Panc1 (cell line): ENCODE results near the gene ANKRD13D. TPM values are rescaled to one million over a fixed set of nuclear protein-coding genes. Genes with fewer than 3 reads are reported as not detected.

ENCODE experiments used
- ATAC-seq: fragments of 200-7000 bp; cut with Tn5 transposase; 2 replicates; pipeline ENCODE4 v1.9.1; 2020; ENCODE audit warnings: mild to moderate bottlenecking, moderate library complexity
- BruUV-seq: library from RNA; stranded (reverse); fragments of 400-500 nt; replicated peaks from 2 replicates; lab custom pipeline; 2021; lab: Mats Ljungman, UMichigan
- CTCF ChIA-PET: fragments of 300-600 bp; sonication (Branson Sonifier 250); formaldehyde crosslinking; loops from one replicate; lab custom pipeline; 2022; ENCODE audit warnings: antibody characterized with exemption; lab: Charles Lee
- POLR2A ChIA-PET: fragments of 300-600 bp; sonication (Branson Sonifier 250); formaldehyde crosslinking; loops from one replicate; lab custom pipeline; 2022; ENCODE audit warnings: antibody characterized with exemption; lab: Charles Lee
- DNase-seq: peaks from one replicate; pipeline ENCODE4 v3.0.0-alpha.2; 2010; ENCODE audit warnings: low read depth, low spot score
- H3K27ac ChIP-seq: 2 replicates; pipeline ENCODE4 v1.5.1; 2011; ENCODE audit warnings: mild to moderate bottlenecking, low read length, inconsistent platforms
- H3K27me3 ChIP-seq: fragments of 200-500 bp; sonication (Bioruptor generic); 2 replicates; pipeline ENCODE4 v1.6.0; 2014; ENCODE audit warnings: low read length, inconsistent platforms; ENCODE audit not compliant: control insufficient read depth, insufficient read depth
- H3K36me3 ChIP-seq: fragments of 200-500 bp; sonication (Bioruptor generic); 2 replicates; pipeline ENCODE4 v1.5.1; 2014; ENCODE audit warnings: inconsistent platforms, mild to moderate bottlenecking, low read length, moderate library complexity; ENCODE audit not compliant: control insufficient read depth, insufficient read depth
- H3K4me1 ChIP-seq: 2 replicates; pipeline ENCODE4 v1.5.1; 2011; ENCODE audit warnings: inconsistent platforms, mild to moderate bottlenecking, low read length, moderate library complexity; ENCODE audit not compliant: control insufficient read depth, insufficient read depth
- H3K4me3 ChIP-seq, 2 experiments: 2 replicates each; pipeline ENCODE4 v1.5.1; 2011 to 2012; ENCODE audit warnings: low read depth in 2 of 2, low read length in 2 of 2, mild to moderate bottlenecking in 2 of 2, inconsistent platforms in 1 of 2, moderate library complexity in 1 of 2
- H3K9me3 ChIP-seq: fragments of 200-500 bp; sonication (Bioruptor generic); 2 replicates; pipeline ENCODE4 v1.5.1; 2014; ENCODE audit warnings: low read depth, mild to moderate bottlenecking, inconsistent platforms, low read length, moderate library complexity; ENCODE audit not compliant: control insufficient read depth, insufficient read depth
- POLR2AphosphoS5 ChIP-seq: IDR thresholded peaks from 2 replicates; pipeline ENCODE4 v1.6.1; 2012; ENCODE audit warnings: mild to moderate bottlenecking, low read depth, low read length, moderate library complexity
- SIN3A ChIP-seq: IDR thresholded peaks from 2 replicates; pipeline ENCODE4 v1.6.1; 2012; ENCODE audit warnings: low read depth, mild to moderate bottlenecking, low read length, moderate library complexity, borderline replicate concordance; ENCODE audit not compliant: insufficient read depth
- TCF7L2 ChIP-seq: IDR thresholded peaks from 2 replicates; pipeline ENCODE4 v1.6.1; 2011; ENCODE audit warnings: mild to moderate bottlenecking, low read depth, low read length, inconsistent platforms
- in situ Hi-C: cut with HindIII; loops from 2 replicates; pipeline ENCODE4 v1.10.0; 2016; ENCODE audit warnings: low sequenced_read_pairs, low pct_unique_long_range_greater_than_20kb
- intact Hi-C: fragments of 100-400 bp; cut with micrococcal nuclease; formaldehyde crosslinking; loops from one replicate; pipeline ENCODE4 v1.10.0; 2022; ENCODE audit not compliant: unreplicated experiment
- total RNA-seq: library from RNA; stranded (reverse); gene quantifications from one replicate; pipeline ENCODE4 v1.2.1, GENCODE V29; 2021; ENCODE audit not compliant: unreplicated experiment
- TF ChIP-seq, protein P1 (sequence below), 2 experiments: IDR thresholded peaks; 2 replicates each; pipeline ENCODE4 v1.6.1; 2011 to 2012; ENCODE audit warnings: low read depth in 2 of 2, control low read depth in 1 of 2, low read length in 1 of 2, mild to moderate bottlenecking in 1 of 2, moderate library complexity in 1 of 2; ENCODE audit not compliant: insufficient read depth in 1 of 2
- TF ChIP-seq, protein P2 (sequence below): fragments of 450-650 bp; IDR thresholded peaks from 2 replicates; pipeline ENCODE4 v1.5.1; 2017; ENCODE audit warnings: mild to moderate bottlenecking

ANKRD13D gene
- total RNA-seq, 1 experiment from 2014 or later = 76.5 TPM

DNA sequence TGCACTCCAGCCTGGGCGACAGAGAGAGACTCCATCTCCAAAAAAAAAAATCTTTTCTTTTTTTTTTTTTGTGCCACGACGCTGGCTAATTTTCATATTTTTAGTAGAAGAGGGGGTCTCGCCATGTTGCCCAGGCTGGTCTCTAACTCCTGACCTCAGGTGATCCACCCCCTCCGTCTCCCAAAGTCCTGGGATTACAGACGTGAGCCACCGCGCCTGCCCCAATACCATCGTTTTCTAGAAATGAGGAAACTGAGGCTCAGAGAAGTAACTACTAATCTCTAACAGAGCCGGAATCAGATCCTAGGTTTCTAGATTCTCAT, 27.7 kb downstream of the ANKRD13D start:
- Histone ChIP-seq H3K4me3 (peak overlapping the region; percentile 82 to 85), H3K4me1 (peaks cover 6% of the 10 kb centered on the region; the same call in 1 of the 2 replicates), H3K9me3 (no peaks in the 10 kb centered on the region), H3K27ac (peak overlapping the region; percentile 97), H3K27me3 (no peaks in the 10 kb centered on the region), H3K36me3 (no peaks in the 10 kb centered on the region)
- no TSS peak for BruUV-seq
- ChIA-PET POLR2A (interaction anchor here (1.2 to 1.6 kb wide), 2 partner anchors 77 to 83 kb away, joined by 3 to 4 read pairs; no protein-coding TSS in a partner anchor), CTCF (interaction anchor here (0.5 to 2.0 kb wide), 11 partner anchors 9 to 341 kb away, joined by 3 to 21 read pairs (median 6); partner anchors contain the start of genes ANKRD13D, GRK2 and SSH3)
- in situ Hi-C loops = no loop called here
- intact Hi-C loops = loop anchor here (2.0 to 10.0 kb wide), 2 partner anchors 52 to 222 kb away; no protein-coding TSS in a partner anchor
- TF ChIP-seq, protein P1, sequence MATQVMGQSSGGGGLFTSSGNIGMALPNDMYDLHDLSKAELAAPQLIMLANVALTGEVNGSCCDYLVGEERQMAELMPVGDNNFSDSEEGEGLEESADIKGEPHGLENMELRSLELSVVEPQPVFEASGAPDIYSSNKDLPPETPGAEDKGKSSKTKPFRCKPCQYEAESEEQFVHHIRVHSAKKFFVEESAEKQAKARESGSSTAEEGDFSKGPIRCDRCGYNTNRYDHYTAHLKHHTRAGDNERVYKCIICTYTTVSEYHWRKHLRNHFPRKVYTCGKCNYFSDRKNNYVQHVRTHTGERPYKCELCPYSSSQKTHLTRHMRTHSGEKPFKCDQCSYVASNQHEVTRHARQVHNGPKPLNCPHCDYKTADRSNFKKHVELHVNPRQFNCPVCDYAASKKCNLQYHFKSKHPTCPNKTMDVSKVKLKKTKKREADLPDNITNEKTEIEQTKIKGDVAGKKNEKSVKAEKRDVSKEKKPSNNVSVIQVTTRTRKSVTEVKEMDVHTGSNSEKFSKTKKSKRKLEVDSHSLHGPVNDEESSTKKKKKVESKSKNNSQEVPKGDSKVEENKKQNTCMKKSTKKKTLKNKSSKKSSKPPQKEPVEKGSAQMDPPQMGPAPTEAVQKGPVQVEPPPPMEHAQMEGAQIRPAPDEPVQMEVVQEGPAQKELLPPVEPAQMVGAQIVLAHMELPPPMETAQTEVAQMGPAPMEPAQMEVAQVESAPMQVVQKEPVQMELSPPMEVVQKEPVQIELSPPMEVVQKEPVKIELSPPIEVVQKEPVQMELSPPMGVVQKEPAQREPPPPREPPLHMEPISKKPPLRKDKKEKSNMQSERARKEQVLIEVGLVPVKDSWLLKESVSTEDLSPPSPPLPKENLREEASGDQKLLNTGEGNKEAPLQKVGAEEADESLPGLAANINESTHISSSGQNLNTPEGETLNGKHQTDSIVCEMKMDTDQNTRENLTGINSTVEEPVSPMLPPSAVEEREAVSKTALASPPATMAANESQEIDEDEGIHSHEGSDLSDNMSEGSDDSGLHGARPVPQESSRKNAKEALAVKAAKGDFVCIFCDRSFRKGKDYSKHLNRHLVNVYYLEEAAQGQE (IDR thresholded peaks at IDR 0.05; ENCODE audit: insufficient read depth in 1 of 2, low read depth in 2 of 2, low read length in 1 of 2) = no peak
- TF ChIP-seq TCF7L2 = no peak
- TF ChIP-seq POLR2AphosphoS5 = no peak
- TF ChIP-seq, protein P2, sequence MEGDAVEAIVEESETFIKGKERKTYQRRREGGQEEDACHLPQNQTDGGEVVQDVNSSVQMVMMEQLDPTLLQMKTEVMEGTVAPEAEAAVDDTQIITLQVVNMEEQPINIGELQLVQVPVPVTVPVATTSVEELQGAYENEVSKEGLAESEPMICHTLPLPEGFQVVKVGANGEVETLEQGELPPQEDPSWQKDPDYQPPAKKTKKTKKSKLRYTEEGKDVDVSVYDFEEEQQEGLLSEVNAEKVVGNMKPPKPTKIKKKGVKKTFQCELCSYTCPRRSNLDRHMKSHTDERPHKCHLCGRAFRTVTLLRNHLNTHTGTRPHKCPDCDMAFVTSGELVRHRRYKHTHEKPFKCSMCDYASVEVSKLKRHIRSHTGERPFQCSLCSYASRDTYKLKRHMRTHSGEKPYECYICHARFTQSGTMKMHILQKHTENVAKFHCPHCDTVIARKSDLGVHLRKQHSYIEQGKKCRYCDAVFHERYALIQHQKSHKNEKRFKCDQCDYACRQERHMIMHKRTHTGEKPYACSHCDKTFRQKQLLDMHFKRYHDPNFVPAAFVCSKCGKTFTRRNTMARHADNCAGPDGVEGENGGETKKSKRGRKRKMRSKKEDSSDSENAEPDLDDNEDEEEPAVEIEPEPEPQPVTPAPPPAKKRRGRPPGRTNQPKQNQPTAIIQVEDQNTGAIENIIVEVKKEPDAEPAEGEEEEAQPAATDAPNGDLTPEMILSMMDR = no peak
- no peak for TF ChIP-seq SIN3A
- DNase-seq (no peak), ATAC-seq (peak; percentile 1; the same call in 1 of the 2 replicates)

DNA sequence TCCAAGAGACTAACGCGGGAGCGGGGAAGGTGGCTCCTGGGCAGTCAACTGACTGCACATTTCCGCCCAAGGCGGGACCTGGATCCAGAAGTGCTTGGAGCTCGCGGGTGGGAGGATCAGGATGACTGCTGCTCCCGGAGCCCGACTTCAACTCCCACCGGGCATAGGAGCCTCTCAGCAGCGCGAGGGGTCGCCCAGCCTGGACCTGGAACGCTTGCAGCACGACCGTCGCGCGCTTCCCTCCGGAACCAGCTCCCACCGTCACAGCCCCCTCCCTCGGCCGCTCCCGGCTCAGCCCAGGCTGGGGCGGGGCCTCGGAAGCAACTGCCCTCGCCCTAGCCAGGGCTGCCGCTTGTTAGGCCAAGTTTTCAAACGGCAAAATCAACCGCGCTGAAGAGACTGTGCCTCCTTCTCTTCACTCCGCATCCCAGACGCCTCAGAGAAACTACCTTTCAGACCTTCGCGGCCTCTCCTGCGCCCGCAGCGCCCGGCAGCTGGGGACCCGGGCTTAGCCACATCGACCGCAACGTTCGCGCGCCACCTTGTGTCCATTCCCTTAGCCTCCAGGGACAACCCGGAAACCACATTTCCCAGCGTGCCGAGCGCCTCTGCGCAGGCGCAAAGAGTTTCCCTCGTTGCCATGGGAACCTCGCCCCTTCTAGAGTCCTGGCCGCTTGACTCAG, 28.2 kb downstream of the ANKRD13D start:
- Histone ChIP-seq H3K4me1 (peaks cover 6% of the 10 kb centered on the region; the same call in 1 of the 2 replicates), H3K27me3 (no peaks in the 10 kb centered on the region), H3K9me3 (no peaks in the 10 kb centered on the region), H3K36me3 (no peaks in the 10 kb centered on the region), H3K4me3 (peak overlapping the region; percentile 82 to 85), H3K27ac (peak overlapping the region; percentile 97)
- intact Hi-C loops = loop anchor here (2.0 to 10.0 kb wide), 2 partner anchors 53 to 223 kb away; no protein-coding TSS in a partner anchor
- ChIA-PET CTCF (interaction anchor here (0.5 to 2.0 kb wide), 12 partner anchors 9 to 263 kb away, joined by 3 to 21 read pairs (median 6); partner anchors contain the start of genes ANKRD13D, GRK2 and SSH3), POLR2A (interaction anchor here (0.6 to 1.6 kb wide), 3 partner anchors 78 to 108 kb away, joined by 3 to 4 read pairs (median 4); no protein-coding TSS in a partner anchor)
- peak; percentile 95 for ATAC-seq
- in situ Hi-C loops = no loop called here
- TF ChIP-seq, protein P2 = peak; percentile 99
- TF ChIP-seq TCF7L2 = 0 out of 2 replicates have a peak, but pooled peaks have one; percentile 27
- TF ChIP-seq, protein P1 (IDR thresholded peaks at IDR 0.05; ENCODE audit: insufficient read depth in 1 of 2, low read depth in 2 of 2, low read length in 1 of 2) = no peak; a peak in 1 of 4 replicates
- TF ChIP-seq POLR2AphosphoS5 = peak; percentile 95
- TF ChIP-seq SIN3A = peak; percentile 89; the same call in 1 of the 2 replicates
- TSS peak; percentile 98 for BruUV-seq
- peak; percentile 93 for DNase-seq
